Pancreas (tissue), 10 donors: ENCODE data around the gene LTBP1. TPM values are rescaled to one million over a fixed set of nuclear protein-coding genes. Genes with fewer than 3 reads are reported as not detected.

ENCODE experiments used
- ATAC-seq, 4 donors: fragments of 200-7000 bp; cut with Tn5 transposase; one replicate each; pipeline versions ENCODE4 v1.8.0 to v1.9.1; 2020; ENCODE audit warnings: mild to moderate bottlenecking in 4 of 4, moderate library complexity in 4 of 4
- DNase-seq, 6 donors: peaks; one replicate each; pipeline ENCODE4 v3.0.0-alpha.2; 2020
- FAIRE-seq: peaks from 2 replicates; lab custom pipeline; 2012; peaks lifted over from hg19 to GRCh38; lab: Jason Lieb, UNC
- H3K27ac ChIP-seq, 4 donors: fragments of 200-600 bp; sonication (generic); 1 replicate in 3 of 4; 2 replicates in 1 of 4; pipeline versions ENCODE4 v1.5.0 to v1.8.0; 2020
- H3K27me3 ChIP-seq, 4 donors: fragments of 200-600 bp; one replicate each; pipeline ENCODE4 v1.8.0; 2021
- H3K36me3 ChIP-seq, 3 donors: fragments of 200-600 bp; sonication (generic) in 1 of 3; one replicate each; pipeline versions ENCODE4 v1.5.0 to v1.8.0; 2020 to 2021
- H3K4me1 ChIP-seq, 3 donors: fragments of 200-600 bp; one replicate each; pipeline ENCODE4 v1.8.0; 2021
- H3K4me3 ChIP-seq, 4 donors: fragments of 200-600 bp; sonication (generic) in 2 of 4; one replicate each; pipeline versions ENCODE4 v1.5.0 to v1.8.0; 2020 to 2021
- H3K9me3 ChIP-seq, 4 donors: fragments of 200-600 bp; one replicate each; pipeline ENCODE4 v1.8.0; 2021
- WGBS, 2 donors: extraction: QIAGEN DNeasy Blood & Tissue Kit; methylation state at CpG; one replicate each; pipeline ENCODE4 v1.1.7; 2013; 5-methylcytosine and 5-hydroxymethylcytosine counted together
- intact Hi-C, 3 donors: fragments of 100-400 bp; cut with DNase I; formaldehyde crosslinking; loops; one replicate each; pipeline versions ENCODE4 v1.11.1 to v1.14.2; 2022
- polyA plus RNA-seq, 2 donors: library from polyadenylated mRNA; stranded (reverse); fragments of 200-250 nt; gene quantifications; one replicate each; pipeline ENCODE4 v1.2.3, GENCODE V29; 2013
- total RNA-seq, 6 donors: library from RNA; stranded (reverse); fragmentation: NEBNext Ultra II Directional in 4 of 6; extraction: Animal tissue kit (Norgen Biotek cat#: 25700) in 4 of 6; gene quantifications; one replicate each; pipeline versions ENCODE4 v1.2.1 to v1.2.4, GENCODE V29; 2021 to 2023
- TF ChIP-seq, protein P1 (sequence below), 4 donors: fragments of 200-600 bp; sonication (generic) in 3 of 4; IDR thresholded peaks; one replicate each; pipeline versions ENCODE4 v1.5.0 to v1.8.0; 2021; ENCODE audit warnings: antibody characterized with exemption in 4 of 4
- donor health status: healthy with polysubstance abuse.
- donor health status: DM: no; HTN: no; CAD: no; lungs with moderate emphysema.
- donor health status: DM: no; HTN: no; CAD: no.
- donor health status: control.
- donor health status: control.
- donor health status: Bipolar disorder and iron deficiency.
- donor health status: DM: yes; HTN: yes; CAD: no.
- donor health status: DM: no; HTN: no; CAD: no.
- donor health status: DM: no; HTN: no; CAD: no.
- donor health status: DM: yes; HTN: yes; CAD: no.

The LTBP1 gene
- total and polyA plus RNA-seq, 8 donors = 0.83 to 21.2 (median 2.6) TPM

DNA sequence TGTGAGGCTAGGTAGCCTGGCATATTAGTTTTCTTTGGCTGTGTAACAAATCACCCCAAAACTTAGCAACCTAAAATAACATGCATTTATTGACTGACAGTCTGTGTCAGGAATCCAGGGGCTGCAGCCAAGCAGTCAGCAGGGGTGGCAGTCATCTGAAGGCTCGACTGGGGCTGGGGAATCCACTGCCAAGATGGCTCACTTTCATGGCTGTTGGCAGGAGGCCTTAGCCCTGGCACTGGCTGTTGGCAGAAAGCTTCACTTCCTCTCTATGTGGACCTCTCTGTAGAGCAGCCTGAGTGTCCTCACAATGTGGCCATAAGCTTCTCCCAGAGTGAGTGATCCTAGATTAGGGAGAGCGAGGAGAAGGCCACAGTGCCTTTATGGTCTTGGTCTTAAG, 78.0 kb downstream of the LTBP1 start:
- DNase-seq (no peak), ATAC-seq (no peak), FAIRE-seq (no peak)
- WGBS, 2 donors = 86 to 94% methylated on average over 2 of the region's 2 CpGs
- Histone ChIP-seq H3K9me3 (no peaks in the 10 kb centered on the region), H3K27me3 (no peaks in the 10 kb centered on the region), H3K27ac (no peak overlapping the region), H3K36me3 (no peaks in the 10 kb centered on the region), H3K4me1 (no peaks in the 10 kb centered on the region), H3K4me3 (no peak overlapping the region)
- TF ChIP-seq, protein P1, sequence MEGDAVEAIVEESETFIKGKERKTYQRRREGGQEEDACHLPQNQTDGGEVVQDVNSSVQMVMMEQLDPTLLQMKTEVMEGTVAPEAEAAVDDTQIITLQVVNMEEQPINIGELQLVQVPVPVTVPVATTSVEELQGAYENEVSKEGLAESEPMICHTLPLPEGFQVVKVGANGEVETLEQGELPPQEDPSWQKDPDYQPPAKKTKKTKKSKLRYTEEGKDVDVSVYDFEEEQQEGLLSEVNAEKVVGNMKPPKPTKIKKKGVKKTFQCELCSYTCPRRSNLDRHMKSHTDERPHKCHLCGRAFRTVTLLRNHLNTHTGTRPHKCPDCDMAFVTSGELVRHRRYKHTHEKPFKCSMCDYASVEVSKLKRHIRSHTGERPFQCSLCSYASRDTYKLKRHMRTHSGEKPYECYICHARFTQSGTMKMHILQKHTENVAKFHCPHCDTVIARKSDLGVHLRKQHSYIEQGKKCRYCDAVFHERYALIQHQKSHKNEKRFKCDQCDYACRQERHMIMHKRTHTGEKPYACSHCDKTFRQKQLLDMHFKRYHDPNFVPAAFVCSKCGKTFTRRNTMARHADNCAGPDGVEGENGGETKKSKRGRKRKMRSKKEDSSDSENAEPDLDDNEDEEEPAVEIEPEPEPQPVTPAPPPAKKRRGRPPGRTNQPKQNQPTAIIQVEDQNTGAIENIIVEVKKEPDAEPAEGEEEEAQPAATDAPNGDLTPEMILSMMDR (IDR thresholded peaks at IDR 0.05) = no peak
- intact Hi-C loops = no loop called here

DNA sequence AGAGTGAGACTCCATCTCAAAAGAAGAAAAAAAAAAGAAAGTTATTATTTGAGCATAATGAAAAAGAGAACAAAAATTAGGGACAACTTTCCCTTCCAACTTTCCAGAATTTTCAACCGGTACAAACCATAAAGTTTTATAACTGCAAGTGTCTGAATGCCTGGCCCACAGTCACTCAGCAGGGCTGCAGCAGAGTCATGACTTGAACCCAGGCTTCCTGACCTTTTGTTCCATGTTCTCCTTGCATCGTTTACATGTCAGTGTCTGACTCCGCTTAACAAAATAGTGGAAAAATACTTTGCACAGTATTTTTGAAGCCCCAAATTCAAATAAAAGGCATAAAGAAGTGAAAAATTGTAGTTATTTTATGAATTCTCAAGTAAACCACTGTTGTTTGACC, 82.7 kb downstream of the LTBP1 start:
- no peak for FAIRE-seq
- no peaks in the 10 kb centered on the region for H3K36me3 ChIP-seq
- TF ChIP-seq, protein P1 (IDR thresholded peaks at IDR 0.05) = no peak
- H3K27ac ChIP-seq = no peak overlapping the region
- no peak for ATAC-seq
- intact Hi-C loops = no loop called here
- H3K9me3 ChIP-seq = no peaks in the 10 kb centered on the region
- 69 to 86% methylated on average over 3 of the region's 3 CpGs for WGBS, 2 donors
- no peaks in the 10 kb centered on the region for H3K4me1 ChIP-seq
- H3K27me3 ChIP-seq = no peaks in the 10 kb centered on the region
- no peak for DNase-seq
- no peak overlapping the region for H3K4me3 ChIP-seq

DNA sequence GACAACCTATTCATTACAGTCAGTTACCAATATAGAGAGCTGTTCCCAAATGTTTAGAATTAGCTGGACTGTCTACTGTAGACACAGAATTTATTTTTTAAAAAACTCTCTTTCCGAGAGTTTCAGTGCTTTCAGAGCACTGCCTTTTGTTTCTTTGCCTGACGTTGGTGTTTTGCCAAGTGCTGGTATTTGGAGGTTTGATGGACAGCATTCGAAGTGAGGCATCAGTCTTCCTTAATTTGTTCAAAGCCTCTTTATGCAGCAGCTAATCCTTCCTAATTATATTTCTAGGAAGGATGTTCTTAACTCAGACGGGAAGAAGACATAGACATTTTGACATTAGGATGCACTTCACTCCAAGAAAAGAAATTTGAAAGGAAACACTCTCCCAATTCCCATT, 83.2 kb downstream of the LTBP1 start:
- ATAC-seq = no peak
- 64 to 67% methylated on average over 4 of the region's 4 CpGs for WGBS, 2 donors
- H3K4me1 ChIP-seq = no peaks in the 10 kb centered on the region
- FAIRE-seq = no peak
- intact Hi-C loops = no loop called here
- TF ChIP-seq, protein P1 (IDR thresholded peaks at IDR 0.05) = no peak
- H3K36me3 ChIP-seq = no peaks in the 10 kb centered on the region
- no peak overlapping the region for H3K27ac ChIP-seq
- H3K27me3 ChIP-seq = no peaks in the 10 kb centered on the region
- no peak overlapping the region for H3K4me3 ChIP-seq
- no peaks in the 10 kb centered on the region for H3K9me3 ChIP-seq
- DNase-seq = no peak

DNA sequence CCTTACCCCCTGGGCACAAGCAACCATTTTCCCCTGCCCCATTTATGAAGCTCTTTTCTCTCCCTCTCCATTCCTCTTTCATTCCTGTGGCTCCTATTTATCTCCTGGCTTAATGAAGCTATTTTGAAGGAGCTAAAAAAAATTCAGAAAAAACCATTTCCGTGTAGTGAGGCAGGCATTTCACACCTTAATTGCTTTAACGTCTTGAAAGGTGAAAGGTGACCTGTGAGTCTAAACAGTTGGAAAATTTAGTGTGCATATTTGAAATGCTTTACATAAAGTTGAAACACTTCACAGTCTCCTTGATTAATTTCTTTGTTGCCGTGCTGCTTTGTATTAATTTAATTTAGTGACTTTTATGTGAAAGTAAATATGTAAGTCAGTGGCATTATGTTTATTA, 83.6 kb downstream of the LTBP1 start:
- no peak for ATAC-seq
- 63 to 75% methylated on average over 3 of the region's 3 CpGs for WGBS, 2 donors
- Histone ChIP-seq H3K4me1 (no peaks in the 10 kb centered on the region), H3K4me3 (no peak overlapping the region), H3K9me3 (no peaks in the 10 kb centered on the region), H3K27me3 (no peaks in the 10 kb centered on the region), H3K36me3 (no peaks in the 10 kb centered on the region), H3K27ac (no peak overlapping the region)
- TF ChIP-seq, protein P1 (IDR thresholded peaks at IDR 0.05) = no peak
- DNase-seq = no peak
- no peak for FAIRE-seq
- intact Hi-C loops = no loop called here

DNA sequence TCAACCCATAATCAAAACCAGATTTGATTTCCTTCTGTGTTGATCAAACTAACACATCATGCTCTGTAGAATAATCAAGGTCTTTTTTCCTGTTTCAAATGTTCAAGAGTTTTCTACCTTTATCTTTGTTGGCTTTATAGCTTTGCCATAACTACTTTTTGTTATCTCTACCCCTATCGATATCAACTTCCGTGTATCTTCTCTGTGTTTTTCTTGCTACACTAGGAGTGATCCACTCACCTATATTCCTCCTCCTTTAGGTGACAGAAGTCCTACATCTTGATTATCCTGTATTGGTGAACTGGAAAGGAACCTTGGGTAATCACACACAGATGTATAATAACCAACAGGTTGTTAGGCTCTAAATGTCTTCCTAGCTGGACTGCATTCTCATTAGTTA, 85.5 kb downstream of the LTBP1 start:
- Histone ChIP-seq H3K27ac (no peak overlapping the region), H3K36me3 (no peaks in the 10 kb centered on the region), H3K27me3 (no peaks in the 10 kb centered on the region), H3K4me3 (no peak overlapping the region), H3K4me1 (no peaks in the 10 kb centered on the region), H3K9me3 (no peaks in the 10 kb centered on the region)
- intact Hi-C loops = no loop called here
- ATAC-seq (no peak), FAIRE-seq (no peak), DNase-seq (no peak)
- TF ChIP-seq, protein P1 (IDR thresholded peaks at IDR 0.05) = no peak
- 36% methylated on average over 2 of the region's 2 CpGs for WGBS, 2 donors
